Stimulated activated naive CD4-positive, alpha-beta T cell (primary cell): ENCODE measurements around the gene MMAB.

Source experiments
- DNase-seq, 6 experiments: peaks; one replicate each; lab custom pipeline; 2025; lab: John Stamatoyannopoulos, UW

Gene MMAB

GRCh38 chr12:109512608-109513007 lies 60.7 kb downstream of the MMAB start:
- no peak for DNase-seq

- no peak for DNase-seq
These were observed 63.1 kb downstream of the MMAB start for GRCh38 chr12:109510196-109510595.

- DNase-seq = no peak
These were observed 69.2 kb downstream of the MMAB start for GRCh38 chr12:109504068-109504467.
